ENCODE data around the gene R3HDM1.
"Not testable (repeated sequence)": the region's sequence is repeated elsewhere in the genome, so short reads cannot be mapped to it uniquely, and the experiment has no call there.

Gene R3HDM1

GRCh38 chr2:135581282-135581681, 50.0 kb downstream of the R3HDM1 start:
- DNase-seq: no peak

- no peak for DNase-seq
These were observed 51.1 kb downstream of the R3HDM1 start for GRCh38 chr2:135582383-135582782.

GRCh38 chr2:135585586-135585985, 54.3 kb downstream of the R3HDM1 start:
- peak; percentile 11 for DNase-seq

GRCh38 chr2:135586148-135586547, 54.9 kb downstream of the R3HDM1 start:
- peak; percentile 60 for DNase-seq

GRCh38 chr2:135587958-135588357, 56.7 kb downstream of the R3HDM1 start:
- peak; percentile 5 for DNase-seq

- DNase-seq: peak; percentile 42
These were observed 59.5 kb downstream of the R3HDM1 start for GRCh38 chr2:135590619-135591260.

- DNase-seq: no peak
These were observed 69.6 kb downstream of the R3HDM1 start for GRCh38 chr2:135600915-135601314.

- DNase-seq: no peak
These were observed 72.3 kb downstream of the R3HDM1 start for GRCh38 chr2:135603543-135603942.

- DNase-seq: no peak
These were observed 76.3 kb downstream of the R3HDM1 start for GRCh38 chr2:135607561-135607960.

- no peak for DNase-seq
These were observed 81.0 kb downstream of the R3HDM1 start for GRCh38 chr2:135612319-135612718.

- no peak for DNase-seq
These were observed 84.1 kb downstream of the R3HDM1 start for GRCh38 chr2:135615404-135615803.

GRCh38 chr2:135617501-135618015, 86.3 kb downstream of the R3HDM1 start:
- no peak for DNase-seq

- no peak for DNase-seq
These were observed 88.9 kb downstream of the R3HDM1 start for GRCh38 chr2:135620198-135620597.

GRCh38 chr2:135629520-135629919, 98.2 kb downstream of the R3HDM1 start:
- DNase-seq: no peak

GRCh38 chr2:135630034-135630433, 98.8 kb downstream of the R3HDM1 start:
- not testable (repeated sequence) for DNase-seq

GRCh38 chr2:135630488-135630887, 99.2 kb downstream of the R3HDM1 start:
- no peak for DNase-seq

- no peak for DNase-seq
These were observed 102.3 kb downstream of the R3HDM1 start for GRCh38 chr2:135633582-135633981.

GRCh38 chr2:135635212-135635835, 104.0 kb downstream of the R3HDM1 start:
- no peak for DNase-seq

- no peak for DNase-seq
These were observed 105.7 kb downstream of the R3HDM1 start for GRCh38 chr2:135636982-135637381.

GRCh38 chr2:135637456-135638087, 106.3 kb downstream of the R3HDM1 start:
- DNase-seq: peak; percentile 1

- DNase-seq: peak; percentile 20
These were observed 107.5 kb downstream of the R3HDM1 start for GRCh38 chr2:135638825-135639224.

GRCh38 chr2:135641156-135642068, 110.1 kb downstream of the R3HDM1 start:
- no peak for DNase-seq
